Effector memory CD4-positive, alpha-beta T cell (primary cell): Measurements from ENCODE around the gene DYRK2.

Source experiments
- DNase-seq, 3 donors: peaks; one replicate each; pipeline ENCODE4 v3.0.0-alpha.2; 2020
- H3K27ac ChIP-seq: 2 replicates; pipeline ENCODE4 v1.7.0; 2013; ENCODE audit warnings: mild to moderate bottlenecking, low read length, moderate library complexity; ENCODE audit not compliant: insufficient read depth, poor library complexity, severe bottlenecking
- H3K27me3 ChIP-seq: replicated peaks from 2 replicates; pipeline ENCODE4 v1.7.0; 2013; ENCODE audit warnings: mild to moderate bottlenecking, low read length; ENCODE audit not compliant: insufficient read depth, control insufficient read depth, poor library complexity, severe bottlenecking
- H3K36me3 ChIP-seq: 2 replicates; pipeline ENCODE4 v1.7.0; 2013; ENCODE audit warnings: mild to moderate bottlenecking, low read length, moderate library complexity; ENCODE audit not compliant: control insufficient read depth, insufficient read depth
- H3K4me1 ChIP-seq: 2 replicates; pipeline ENCODE4 v1.7.0; 2013; ENCODE audit warnings: low read length, mild to moderate bottlenecking; ENCODE audit not compliant: control insufficient read depth, insufficient read depth, poor library complexity, severe bottlenecking
- H3K4me3 ChIP-seq: 2 replicates; pipeline ENCODE4 v1.7.0; 2013; ENCODE audit warnings: low read length, low read depth, mild to moderate bottlenecking; ENCODE audit not compliant: insufficient read depth, poor library complexity, severe bottlenecking
- H3K9me3 ChIP-seq: 2 replicates; pipeline ENCODE4 v1.7.0; 2013; ENCODE audit warnings: mild to moderate bottlenecking, low read length, moderate library complexity; ENCODE audit not compliant: control insufficient read depth

The DYRK2 gene

GRCh38 chr12:67681105-67681778, 32.7 kb downstream of the DYRK2 start:
- H3K4me1 ChIP-seq = peaks cover 4% of the 10 kb centered on the region
- no peaks in the 10 kb centered on the region for H3K36me3 ChIP-seq
- no peak overlapping the region for H3K27ac ChIP-seq
- DNase-seq = no peak
- H3K9me3 ChIP-seq = no peaks in the 10 kb centered on the region
- no peak overlapping the region for H3K4me3 ChIP-seq
- no peaks in the 10 kb centered on the region for H3K27me3 ChIP-seq

GRCh38 chr12:67681941-67682620, 33.5 kb downstream of the DYRK2 start:
- Histone ChIP-seq H3K4me3 (no peak overlapping the region), H3K4me1 (peaks cover 4% of the 10 kb centered on the region), H3K27ac (no peak overlapping the region), H3K27me3 (no peaks in the 10 kb centered on the region), H3K36me3 (no peaks in the 10 kb centered on the region), H3K9me3 (no peaks in the 10 kb centered on the region)
- DNase-seq = no peak

GRCh38 chr12:67689385-67689784, 40.8 kb downstream of the DYRK2 start:
- H3K36me3 ChIP-seq = no peaks in the 10 kb centered on the region
- H3K9me3 ChIP-seq = no peaks in the 10 kb centered on the region
- no peaks in the 10 kb centered on the region for H3K4me1 ChIP-seq
- no peak for DNase-seq
- H3K27me3 ChIP-seq = no peaks in the 10 kb centered on the region
- H3K4me3 ChIP-seq = no peak overlapping the region
- no peak overlapping the region for H3K27ac ChIP-seq

GRCh38 chr12:67690656-67691055, 42.1 kb downstream of the DYRK2 start:
- Histone ChIP-seq H3K36me3 (no peaks in the 10 kb centered on the region), H3K9me3 (no peaks in the 10 kb centered on the region), H3K4me3 (no peak overlapping the region), H3K4me1 (no peaks in the 10 kb centered on the region), H3K27me3 (no peaks in the 10 kb centered on the region), H3K27ac (no peak overlapping the region)
- no peak for DNase-seq

- Histone ChIP-seq H3K9me3 (no peaks in the 10 kb centered on the region), H3K27ac (no peak overlapping the region), H3K4me3 (no peak overlapping the region), H3K36me3 (no peaks in the 10 kb centered on the region), H3K27me3 (no peaks in the 10 kb centered on the region), H3K4me1 (no peaks in the 10 kb centered on the region)
- no peak for DNase-seq
These were observed 42.7 kb downstream of the DYRK2 start for GRCh38 chr12:67691220-67691619.

- no peak overlapping the region for H3K4me3 ChIP-seq
- peaks cover 4% of the 10 kb centered on the region for H3K4me1 ChIP-seq
- no peak overlapping the region for H3K27ac ChIP-seq
- no peaks in the 10 kb centered on the region for H3K9me3 ChIP-seq
- no peaks in the 10 kb centered on the region for H3K27me3 ChIP-seq
- DNase-seq = no peak
- no peaks in the 10 kb centered on the region for H3K36me3 ChIP-seq
These were observed 43.6 kb downstream of the DYRK2 start for GRCh38 chr12:67692135-67692534.

- no peaks in the 10 kb centered on the region for H3K9me3 ChIP-seq
- no peak for DNase-seq
- H3K36me3 ChIP-seq = no peaks in the 10 kb centered on the region
- H3K4me1 ChIP-seq = peaks cover 12% of the 10 kb centered on the region
- no peak overlapping the region for H3K27ac ChIP-seq
- no peaks in the 10 kb centered on the region for H3K27me3 ChIP-seq
- H3K4me3 ChIP-seq = no peak overlapping the region
These were observed 44.4 kb downstream of the DYRK2 start for GRCh38 chr12:67692966-67693365.

GRCh38 chr12:67693894-67694293, 45.3 kb downstream of the DYRK2 start:
- Histone ChIP-seq H3K27ac (no peak overlapping the region), H3K4me3 (no peak overlapping the region), H3K36me3 (no peaks in the 10 kb centered on the region), H3K9me3 (no peaks in the 10 kb centered on the region), H3K27me3 (no peaks in the 10 kb centered on the region), H3K4me1 (peaks cover 16% of the 10 kb centered on the region)
- DNase-seq = no peak

GRCh38 chr12:67694306-67694900, 45.9 kb downstream of the DYRK2 start:
- Histone ChIP-seq H3K27me3 (no peaks in the 10 kb centered on the region), H3K9me3 (no peaks in the 10 kb centered on the region), H3K4me3 (no peak overlapping the region), H3K4me1 (peaks cover 16% of the 10 kb centered on the region), H3K27ac (no peak overlapping the region), H3K36me3 (no peaks in the 10 kb centered on the region)
- DNase-seq = no peak

GRCh38 chr12:67695974-67696373, 47.4 kb downstream of the DYRK2 start:
- H3K27ac ChIP-seq = no peak overlapping the region
- H3K4me1 ChIP-seq = peaks cover 16% of the 10 kb centered on the region
- no peaks in the 10 kb centered on the region for H3K36me3 ChIP-seq
- no peak for DNase-seq
- no peaks in the 10 kb centered on the region for H3K9me3 ChIP-seq
- H3K4me3 ChIP-seq = no peak overlapping the region
- no peaks in the 10 kb centered on the region for H3K27me3 ChIP-seq
